Motor neuron (in vitro differentiated cells): Measurements from ENCODE around the gene WASHC2C. TPM values are rescaled to one million over a fixed set of nuclear protein-coding genes. Genes with fewer than 3 reads are reported as not detected.
"Not testable (repeated sequence)": the region's sequence is repeated elsewhere in the genome, so short reads cannot be mapped to it uniquely, and the experiment has no call there.

Source experiments
- ATAC-seq, 8 experiments: fragments of 200-7000 bp; cut with Tn5 transposase; replicated peaks in 6 of 8; 2 replicates each; pipeline ENCODE4 v1.8.0; 2021; ENCODE audit warnings: mild to moderate bottlenecking in 8 of 8, moderate library complexity in 8 of 8
- H3K27ac ChIP-seq, 2 donors: fragments of 250-450 bp; sonication (Bioruptor Pico); 2 replicates each; pipeline ENCODE4 v1.9.0; 2021; ENCODE audit warnings: antibody characterized with exemption in 2 of 2, mild to moderate bottlenecking in 2 of 2, moderate library complexity in 1 of 2
- H3K4me1 ChIP-seq, 2 donors: fragments of 250-450 bp; sonication (Bioruptor Pico); replicated peaks in 1 of 2; 2 replicates each; pipeline ENCODE4 v1.6.1; 2021; ENCODE audit warnings: antibody characterized with exemption in 2 of 2, mild to moderate bottlenecking in 2 of 2, moderate library complexity in 1 of 2
- H3K4me3 ChIP-seq, 5 donors: fragments of 250-450 bp; sonication (Bioruptor Pico); 2 replicates each; pipeline ENCODE4 v1.9.0; 2021; ENCODE audit warnings: antibody characterized with exemption in 5 of 5, mild to moderate bottlenecking in 5 of 5, moderate library complexity in 4 of 5
- WGBS, 10 experiments: fragments of 450-650 bp; shearing (Covaris generic); methylation state at CpG; one replicate each; pipeline ENCODE4 v1.0.0; 2022; 5-methylcytosine and 5-hydroxymethylcytosine counted together
- in situ Hi-C, 9 experiments: fragments of 400-800 bp; cut with MboI; loops; one replicate each; pipeline ENCODE4 v1.15.0; 2021; ENCODE audit warnings: low sequenced_read_pairs in 9 of 9, low pct_unique_long_range_greater_than_20kb in 2 of 9; ENCODE audit not compliant: unreplicated experiment in 9 of 9
- total RNA-seq, 8 experiments: library from RNA; unstranded; fragments of 300-600 nt; gene quantifications; 2 replicates each; pipeline versions ENCODE4 v1.2.3 to v1.2.4, GENCODE V29; 2022

Gene WASHC2C
- total RNA-seq, 8 experiments from 2014 or later: 9.4 to 40.3 (median 27.5) TPM

GRCh38 chr10:45741559-45741958, 14.5 kb downstream of the WASHC2C start:
- peak in 1 of 8 experiments; percentile 38 for ATAC-seq
- in situ Hi-C loops, H3K4me3 ChIP-seq, H3K4me1 ChIP-seq, H3K27ac ChIP-seq: not testable (repeated sequence)
- 83% methylated on average over 1 of the region's 7 CpGs; no CpG with 5 or more reads in 9 of the 10 experiments for WGBS, 10 experiments

- in situ Hi-C loops, H3K4me1 ChIP-seq, ATAC-seq, H3K4me3 ChIP-seq, H3K27ac ChIP-seq: not testable (repeated sequence)
- no CpG with 5 or more reads among the region's 7 CpGs for WGBS, 10 experiments
Measured at GRCh38 chr10:45742014-45742413, 14.9 kb downstream of the WASHC2C start.

DNA sequence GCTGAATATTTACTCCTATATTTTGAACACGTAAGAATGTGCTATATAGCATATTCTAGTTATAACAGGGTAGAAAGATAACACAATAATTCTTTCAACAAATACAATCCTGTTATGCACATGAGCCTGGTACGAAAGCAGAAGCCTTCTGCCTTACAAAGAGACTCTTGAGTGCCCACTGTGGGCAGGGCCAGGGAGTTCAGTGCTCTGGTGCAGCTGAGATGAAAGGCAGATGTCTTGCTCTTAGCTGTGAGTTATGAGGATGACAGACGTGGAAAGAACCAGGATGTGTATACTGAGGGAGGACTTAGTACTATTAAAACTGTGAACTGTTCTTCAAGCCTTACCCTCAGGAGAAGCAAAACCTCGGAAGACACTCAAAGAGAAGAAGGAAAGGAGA, 24.1 kb downstream of the WASHC2C start:
- no CpG with 5 or more reads among the region's 4 CpGs for WGBS, 10 experiments
- ATAC-seq, in situ Hi-C loops: not testable (repeated sequence)

GRCh38 chr10:45752210-45752609, 25.1 kb downstream of the WASHC2C start:
- in situ Hi-C loops: not testable (repeated sequence)

More for the DNA sequence above, 24.1 kb downstream of the WASHC2C start:
- not testable (repeated sequence) for H3K27ac ChIP-seq, H3K4me1 ChIP-seq, H3K4me3 ChIP-seq

DNA sequence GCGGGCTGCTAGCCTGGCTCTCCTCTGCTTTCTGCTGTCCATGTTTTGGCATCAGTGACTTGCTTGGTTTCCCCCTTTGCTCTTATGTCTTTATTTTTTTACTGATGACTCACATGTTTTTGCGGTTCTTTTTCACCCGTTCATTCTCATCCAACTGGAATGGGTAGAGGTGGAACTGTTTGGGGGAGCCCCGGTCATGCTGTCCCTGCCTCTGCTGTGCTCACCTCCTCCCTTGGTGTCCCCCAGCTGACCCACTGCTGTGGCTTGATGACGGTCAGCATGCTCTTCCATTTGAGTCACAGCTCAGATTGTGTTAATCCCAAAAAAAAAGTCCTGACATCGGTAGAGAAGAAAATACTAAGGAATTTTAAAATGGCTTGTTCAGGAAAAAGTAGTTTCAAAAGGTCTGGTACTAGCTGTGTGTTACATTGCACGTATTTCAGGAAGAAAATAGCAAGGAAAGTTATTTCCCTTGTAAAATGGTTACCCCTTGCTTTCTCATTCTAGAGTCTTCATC, 27.0 kb downstream of the WASHC2C start:
- H3K4me1 ChIP-seq, H3K4me3 ChIP-seq, H3K27ac ChIP-seq, ATAC-seq, in situ Hi-C loops: not testable (repeated sequence)
- 100% methylated on average over 1 of the region's 7 CpGs; no CpG with 5 or more reads in 9 of the 10 experiments for WGBS, 10 experiments

More at GRCh38 chr10:45752210-45752609, 25.1 kb downstream of the WASHC2C start:
- not testable (repeated sequence) for H3K4me3 ChIP-seq, H3K27ac ChIP-seq, ATAC-seq, H3K4me1 ChIP-seq
- 80 to 100% methylated on average over 2 of the region's 5 CpGs; no CpG with 5 or more reads in 8 of the 10 experiments for WGBS, 10 experiments

DNA sequence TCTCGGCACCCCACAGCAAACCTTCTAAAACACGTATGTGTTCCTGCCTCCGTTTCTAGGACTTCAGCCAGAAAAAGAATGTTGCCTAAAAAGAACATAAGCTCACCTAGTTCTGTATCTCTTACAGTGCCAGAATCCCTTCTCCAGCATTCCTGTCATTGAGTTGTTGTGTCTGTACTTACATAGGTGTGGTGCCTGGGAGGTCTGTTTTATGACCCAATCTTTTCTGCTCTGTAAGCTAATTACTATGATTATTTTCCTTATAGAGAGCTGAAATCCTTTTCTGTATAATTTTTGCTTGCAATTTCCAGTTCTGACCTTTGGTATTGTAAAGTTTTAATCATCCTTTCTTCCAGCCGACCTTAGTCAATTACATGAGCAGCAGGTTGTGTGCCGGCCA, 28.0 kb downstream of the WASHC2C start:
- H3K4me3 ChIP-seq, ATAC-seq, in situ Hi-C loops, H3K4me1 ChIP-seq, H3K27ac ChIP-seq: not testable (repeated sequence)
- WGBS, 10 experiments: no CpG with 5 or more reads among the region's 5 CpGs

- in situ Hi-C loops, H3K27ac ChIP-seq, H3K4me1 ChIP-seq, H3K4me3 ChIP-seq: not testable (repeated sequence)
- WGBS, 10 experiments: no CpG with 5 or more reads among the region's 3 CpGs
- ATAC-seq: peak in 2 of 8 experiments; percentile 78 to 84
Measured at GRCh38 chr10:45756065-45756464, 29.0 kb downstream of the WASHC2C start.

GRCh38 chr10:45757661-45758396, 30.8 kb downstream of the WASHC2C start:
- 71 to 100% (median 92%) methylated on average over 1 to 3 of the region's 8 CpGs; no CpG with 5 or more reads in 4 of the 10 experiments for WGBS, 10 experiments
- H3K4me3 ChIP-seq, H3K27ac ChIP-seq, ATAC-seq, H3K4me1 ChIP-seq, in situ Hi-C loops: not testable (repeated sequence)

- WGBS, 10 experiments: 92 to 100% methylated on average over 1 to 3 of the region's 6 CpGs; no CpG with 5 or more reads in 8 of the 10 experiments
- ATAC-seq, in situ Hi-C loops: not testable (repeated sequence)
Measured at GRCh38 chr10:45761622-45762021, 34.6 kb downstream of the WASHC2C start.

DNA sequence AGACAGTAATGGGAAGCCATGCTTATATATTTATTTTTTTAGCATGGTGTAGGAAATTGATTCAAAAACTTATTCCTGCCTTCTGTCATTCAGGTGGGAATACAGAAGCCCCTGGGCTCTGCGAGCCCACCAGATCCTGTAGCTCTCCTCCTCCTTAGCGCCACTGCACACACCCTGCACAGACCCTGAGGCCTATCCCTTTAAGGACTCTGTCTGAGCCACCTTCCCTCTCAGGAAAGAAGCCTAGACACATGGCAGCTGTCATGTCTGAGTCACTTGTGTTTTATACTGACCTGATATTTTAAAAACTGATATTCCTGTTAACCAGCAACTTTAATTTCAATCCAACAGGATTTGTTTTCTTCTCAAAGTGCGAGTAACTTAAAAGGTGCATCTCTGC, 36.0 kb downstream of the WASHC2C start:
- H3K4me1 ChIP-seq, in situ Hi-C loops, H3K27ac ChIP-seq, ATAC-seq, H3K4me3 ChIP-seq: not testable (repeated sequence)
- WGBS, 10 experiments: no CpG with 5 or more reads among the region's 3 CpGs

More at GRCh38 chr10:45761622-45762021, 34.6 kb downstream of the WASHC2C start:
- not testable (repeated sequence) for H3K4me3 ChIP-seq, H3K27ac ChIP-seq, H3K4me1 ChIP-seq

DNA sequence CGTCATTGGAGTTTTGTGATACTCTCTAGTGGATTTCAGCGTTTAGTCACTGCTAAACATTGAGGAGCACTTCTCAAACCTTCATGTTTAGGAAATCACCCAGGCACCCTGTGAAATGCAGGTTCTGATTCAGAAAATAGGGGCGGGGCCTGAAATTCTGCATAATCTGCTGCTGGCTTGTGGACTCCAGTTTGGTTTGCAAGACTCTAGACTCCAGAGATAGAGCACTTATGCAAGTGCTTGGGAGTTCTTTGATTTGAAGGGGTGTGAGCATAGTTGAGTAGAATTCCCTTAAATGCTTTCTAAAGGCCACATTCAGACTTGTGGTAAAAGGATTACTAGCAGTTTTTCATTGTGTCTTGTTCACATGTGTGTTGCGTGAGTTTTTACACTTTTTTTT, 41.3 kb downstream of the WASHC2C start:
- peak in 3 of 8 experiments; percentile 49 to 99 (median 98) for ATAC-seq
- 70 to 100% (median 100%) methylated on average over 1 to 2 of the region's 4 CpGs; no CpG with 5 or more reads in 5 of the 10 experiments for WGBS, 10 experiments
- in situ Hi-C loops, H3K27ac ChIP-seq, H3K4me1 ChIP-seq, H3K4me3 ChIP-seq: not testable (repeated sequence)

DNA sequence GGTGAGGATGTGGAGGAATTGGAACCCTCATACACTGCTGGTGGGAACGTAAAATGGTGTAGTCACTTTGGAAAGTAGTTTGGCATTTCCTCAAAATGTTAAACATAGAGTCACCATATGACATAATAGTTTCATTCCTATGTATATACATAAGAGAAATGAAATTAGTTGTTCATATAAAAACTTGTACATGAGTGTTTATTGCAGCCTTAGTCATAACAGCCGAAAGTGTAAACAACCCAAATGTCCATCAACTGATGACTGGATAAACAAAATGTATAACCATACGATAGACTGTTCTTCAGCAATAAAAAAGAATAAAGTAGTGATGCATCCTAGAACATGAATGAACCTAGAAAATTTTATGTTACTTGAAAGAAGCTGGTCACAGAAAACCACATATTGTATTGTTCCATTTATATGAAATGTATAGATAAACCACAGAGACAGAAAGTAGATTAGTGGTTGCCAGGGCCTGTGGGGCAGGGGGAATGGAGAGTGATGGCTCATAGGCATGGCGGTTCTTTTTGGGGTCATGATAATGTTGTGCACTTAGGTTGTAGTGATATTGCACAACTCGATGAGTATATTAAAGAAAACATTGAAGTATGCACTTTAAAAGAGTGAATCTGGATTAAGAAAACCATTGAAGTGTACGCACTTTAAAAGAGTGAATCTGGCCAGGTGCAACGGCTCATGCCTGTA, 44.8 kb downstream of the WASHC2C start:
- WGBS, 10 experiments: no CpG with 5 or more reads among the region's 7 CpGs
- H3K4me1 ChIP-seq, H3K27ac ChIP-seq, ATAC-seq, H3K4me3 ChIP-seq, in situ Hi-C loops: not testable (repeated sequence)

DNA sequence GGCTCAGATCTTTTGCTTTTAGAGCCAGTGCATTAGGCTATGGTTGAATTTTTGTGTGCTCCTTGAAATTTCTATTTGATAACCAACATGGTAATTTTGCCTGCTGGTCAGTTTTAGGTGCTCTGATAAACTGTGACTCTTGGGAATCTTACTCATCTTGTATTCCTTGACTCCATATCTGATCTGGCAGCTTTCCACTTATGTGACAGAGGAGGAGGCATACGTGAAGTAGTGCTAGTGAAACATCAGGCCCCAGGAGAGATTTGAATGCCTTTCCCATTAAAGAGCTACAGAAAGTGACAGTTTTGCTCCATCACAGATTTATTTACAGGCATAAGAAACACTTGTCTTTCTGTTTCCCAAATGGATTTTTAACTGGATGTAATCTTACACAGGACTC, 59.2 kb downstream of the WASHC2C start:
- in situ Hi-C loops, H3K4me3 ChIP-seq, H3K4me1 ChIP-seq, ATAC-seq, H3K27ac ChIP-seq: not testable (repeated sequence)
- WGBS, 10 experiments: no CpG with 5 or more reads among the region's 1 CpG
